ENCODE results near the gene TBXA2R.

The TBXA2R gene

DNA sequence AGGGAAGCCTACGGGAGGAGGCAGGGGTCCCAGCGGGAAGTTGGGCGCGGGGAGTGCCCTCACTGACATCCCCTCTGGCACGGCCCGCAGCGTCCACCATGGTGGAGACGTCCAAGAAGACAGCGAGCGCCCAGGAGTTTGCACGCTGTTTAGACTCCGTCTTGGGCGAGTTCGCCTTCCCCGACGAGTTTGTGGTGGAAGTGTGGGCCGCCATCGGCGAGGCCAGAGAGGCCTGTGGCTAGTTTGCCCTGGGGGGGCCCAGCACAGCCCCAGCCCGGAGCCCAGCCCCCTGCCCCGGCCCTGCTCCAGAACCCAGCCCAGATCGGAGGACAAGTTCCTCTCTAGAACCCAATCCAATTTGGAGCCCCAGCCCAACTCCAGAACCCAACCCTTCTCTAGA is 16.7 kb downstream of the TBXA2R start:
- no peak for DNase-seq
- H3K23ac ChIP-seq (ENCODE audit: low read length) = no peak overlapping the region
- peaks cover 16% of the 10 kb centered on the region for H3K9me3 ChIP-seq (ENCODE audit: insufficient read depth, low read depth, low read length)
- no peak overlapping the region for H2AK5ac ChIP-seq (ENCODE audit: low read length)
- peaks cover 19% of the 10 kb centered on the region for H3K27me3 ChIP-seq (ENCODE audit: insufficient read depth, low read length)
- H2BK12ac ChIP-seq (ENCODE audit: low read length) = no peak overlapping the region
- no peak overlapping the region for H3K4ac ChIP-seq (ENCODE audit: low read depth, low read length)
- peaks cover 0 to 3% of the 10 kb centered on the region in 2 experiments for H3K4me1 ChIP-seq (ENCODE audit: control insufficient read depth in 1 of 2, insufficient read depth in 2 of 2, low read length in 2 of 2)
- no CpG with 5 or more reads among the region's 22 CpGs for WGBS (ENCODE audit: extremely low coverage, insufficient coverage, insufficient read length)
- H4K91ac ChIP-seq (ENCODE audit: low read depth, low read length) = no peak overlapping the region
- no peak overlapping the region for H2BK120ac ChIP-seq (ENCODE audit: insufficient read depth, low read length, poor library complexity)
- peaks cover 2% of the 10 kb centered on the region for H3K79me1 ChIP-seq (ENCODE audit: low read length)
- no peak overlapping the region for H4K12ac ChIP-seq (ENCODE audit: low read depth, low read length)
- H2BK5ac ChIP-seq (ENCODE audit: low read depth, low read length, poor library complexity) = no peak overlapping the region
- no peak overlapping the region for H3K4me2 ChIP-seq (ENCODE audit: low read length)
- H3K36me3 ChIP-seq (ENCODE audit: control insufficient read depth in 1 of 2, insufficient read depth in 2 of 2, low read length in 2 of 2) = no peaks in the 10 kb centered on the region
- H3K14ac ChIP-seq (ENCODE audit: low read length) = no peak overlapping the region
- H3K79me2 ChIP-seq (ENCODE audit: control insufficient read depth, insufficient read depth, low read length, poor library complexity) = no peaks in the 10 kb centered on the region
- H4K8ac ChIP-seq (ENCODE audit: low read depth, low read length) = no peak overlapping the region
- H3K4me3 ChIP-seq (ENCODE audit: low read depth, low read length) = no peak overlapping the region
- H3K18ac ChIP-seq (ENCODE audit: low read length) = no peak overlapping the region
- no peak overlapping the region for H3K27ac ChIP-seq (ENCODE audit: low read depth, low read length)
- no peak overlapping the region for H3K9ac ChIP-seq (ENCODE audit: low read length)
- H2AFZ ChIP-seq (ENCODE audit: insufficient read depth, low read length, poor library complexity) = no peak overlapping the region

DNA sequence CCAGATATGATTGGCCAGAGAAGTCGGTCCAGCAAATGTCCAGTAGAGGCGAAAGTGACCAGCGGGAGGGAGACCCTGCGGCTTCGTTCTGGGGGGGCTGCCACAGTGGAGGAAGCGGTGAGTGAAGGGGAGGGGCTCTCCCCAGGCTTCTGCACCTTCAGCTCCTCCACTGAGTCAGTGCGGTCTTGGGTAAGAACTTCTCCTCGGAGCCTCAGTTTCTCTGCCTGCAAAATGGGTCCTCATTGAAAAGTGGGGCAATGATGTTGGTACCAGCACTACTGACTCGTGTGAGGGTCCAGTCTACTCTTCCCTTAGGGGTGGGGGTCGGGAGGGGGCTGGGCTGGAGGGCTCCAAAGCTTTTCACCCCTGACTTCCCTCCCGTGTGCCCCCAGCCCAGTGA is 17.2 kb downstream of the TBXA2R start:
- H2BK5ac ChIP-seq (ENCODE audit: low read depth, low read length, poor library complexity) = no peak overlapping the region
- H3K27me3 ChIP-seq (ENCODE audit: insufficient read depth, low read length) = peaks cover 20% of the 10 kb centered on the region
- WGBS (ENCODE audit: extremely low coverage, insufficient coverage, insufficient read length) = no CpG with 5 or more reads among the region's 11 CpGs
- H4K12ac ChIP-seq (ENCODE audit: low read depth, low read length) = no peak overlapping the region
- no peak overlapping the region for H3K4ac ChIP-seq (ENCODE audit: low read depth, low read length)
- no peak overlapping the region for H4K91ac ChIP-seq (ENCODE audit: low read depth, low read length)
- H3K79me2 ChIP-seq (ENCODE audit: control insufficient read depth, insufficient read depth, low read length, poor library complexity) = no peaks in the 10 kb centered on the region
- H3K4me1 ChIP-seq (ENCODE audit: control insufficient read depth in 1 of 2, insufficient read depth in 2 of 2, low read length in 2 of 2) = peaks cover 0 to 3% of the 10 kb centered on the region in 2 experiments
- no peak overlapping the region for H3K18ac ChIP-seq (ENCODE audit: low read length)
- no peaks in the 10 kb centered on the region for H3K36me3 ChIP-seq (ENCODE audit: control insufficient read depth in 1 of 2, insufficient read depth in 2 of 2, low read length in 2 of 2)
- no peak overlapping the region for H2AK5ac ChIP-seq (ENCODE audit: low read length)
- no peak overlapping the region for H3K23ac ChIP-seq (ENCODE audit: low read length)
- H4K8ac ChIP-seq (ENCODE audit: low read depth, low read length) = no peak overlapping the region
- H2BK12ac ChIP-seq (ENCODE audit: low read length) = no peak overlapping the region
- no peak overlapping the region for H3K27ac ChIP-seq (ENCODE audit: low read depth, low read length)
- peaks cover 16% of the 10 kb centered on the region for H3K9me3 ChIP-seq (ENCODE audit: insufficient read depth, low read depth, low read length)
- no peak overlapping the region for H3K4me2 ChIP-seq (ENCODE audit: low read length)
- no peak overlapping the region for H3K9ac ChIP-seq (ENCODE audit: low read length)
- DNase-seq = no peak
- H3K79me1 ChIP-seq (ENCODE audit: low read length) = peaks cover 2% of the 10 kb centered on the region
- H3K14ac ChIP-seq (ENCODE audit: low read length) = no peak overlapping the region
- H2BK120ac ChIP-seq (ENCODE audit: insufficient read depth, low read length, poor library complexity) = no peak overlapping the region
- H2AFZ ChIP-seq (ENCODE audit: insufficient read depth, low read length, poor library complexity) = no peak overlapping the region
- no peak overlapping the region for H3K4me3 ChIP-seq (ENCODE audit: low read depth, low read length)

DNA sequence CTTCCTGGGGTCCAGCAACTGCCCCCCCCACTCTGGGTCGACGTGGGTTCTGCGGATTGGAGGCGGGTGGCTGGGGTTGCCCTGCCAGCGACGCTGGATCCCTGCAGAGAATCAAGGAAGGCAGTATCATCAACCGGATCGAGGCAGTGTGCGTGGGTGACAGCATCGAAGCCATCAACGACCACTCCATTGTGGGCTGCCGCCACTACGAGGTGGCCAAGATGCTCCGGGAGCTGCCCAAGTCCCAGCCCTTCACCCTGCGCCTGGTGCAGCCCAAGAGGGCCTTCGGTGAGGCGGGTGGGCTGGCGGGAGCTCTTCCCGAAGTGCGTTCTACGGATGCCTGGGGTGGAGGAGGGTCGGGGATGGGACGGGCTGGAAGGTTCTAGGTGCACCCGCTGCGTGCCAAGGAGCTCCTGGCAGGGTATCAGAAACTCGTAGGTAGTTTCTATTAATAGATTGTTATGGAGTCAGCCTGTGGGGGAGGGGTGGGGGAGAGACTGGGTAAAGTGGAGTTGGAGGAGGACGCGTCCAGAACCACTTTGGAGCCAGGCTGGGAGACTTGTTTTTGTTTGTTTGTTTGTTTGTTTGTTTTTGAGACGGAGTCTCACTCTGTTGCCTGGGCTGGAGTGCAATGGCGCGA is 19.8 kb downstream of the TBXA2R start:
- Histone ChIP-seq H4K91ac (ENCODE audit: low read depth, low read length) (no peak overlapping the region), H3K9me3 (ENCODE audit: insufficient read depth, low read depth, low read length) (peaks cover 14% of the 10 kb centered on the region)

DNA sequence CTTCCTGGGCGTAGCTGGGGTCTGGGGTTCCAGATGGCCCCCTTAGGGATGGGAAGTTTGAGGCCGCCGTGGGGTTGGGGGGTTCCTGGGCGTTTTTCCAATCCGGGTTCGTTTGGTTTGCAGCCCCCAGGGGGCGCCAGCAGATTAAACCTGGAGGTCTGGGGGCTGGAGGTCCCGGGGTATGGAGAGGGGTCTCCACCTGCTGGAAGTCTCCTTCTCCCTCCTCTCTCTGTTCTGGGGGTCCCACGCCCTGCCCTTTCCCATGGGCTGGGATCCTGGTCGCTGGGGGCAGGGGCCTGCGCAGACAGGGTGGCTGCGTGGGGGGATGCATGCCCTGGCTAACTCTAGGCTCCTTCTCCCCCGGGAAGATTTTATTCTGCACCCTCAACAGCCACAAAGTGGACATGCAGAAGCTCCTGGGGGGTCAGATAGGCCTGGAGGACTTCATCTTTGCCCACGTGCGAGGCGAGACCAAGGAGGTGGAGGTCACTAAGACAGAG is 20.5 kb downstream of the TBXA2R start:
- Histone ChIP-seq H4K91ac (ENCODE audit: low read depth, low read length) (no peak overlapping the region), H3K9me3 (ENCODE audit: insufficient read depth, low read depth, low read length) (peaks cover 8% of the 10 kb centered on the region), H4K8ac (ENCODE audit: low read depth, low read length) (peak overlapping the region; percentile 36), H2BK12ac (ENCODE audit: low read length) (no peak overlapping the region), H3K27me3 (ENCODE audit: insufficient read depth, low read length) (peaks cover 20% of the 10 kb centered on the region), H2BK120ac (ENCODE audit: insufficient read depth, low read length, poor library complexity) (no peak overlapping the region), H2AFZ (ENCODE audit: insufficient read depth, low read length, poor library complexity) (peak overlapping the region; percentile 69), H2AK5ac (ENCODE audit: low read length) (no peak overlapping the region), H3K14ac (ENCODE audit: low read length) (no peak overlapping the region), H2BK5ac (ENCODE audit: low read depth, low read length, poor library complexity) (no peak overlapping the region), H4K12ac (ENCODE audit: low read depth, low read length) (peak overlapping the region; percentile 51), H3K4me1 (ENCODE audit: control insufficient read depth in 1 of 2, insufficient read depth in 2 of 2, low read length in 2 of 2) (peaks cover 0 to 3% of the 10 kb centered on the region in 2 experiments), H3K79me2 (ENCODE audit: control insufficient read depth, insufficient read depth, low read length, poor library complexity) (no peaks in the 10 kb centered on the region), H3K9ac (ENCODE audit: low read length) (no peak overlapping the region), H3K4ac (ENCODE audit: low read depth, low read length) (no peak overlapping the region), H3K4me3 (ENCODE audit: low read depth, low read length) (no peak overlapping the region), H3K27ac (ENCODE audit: low read depth, low read length) (no peak overlapping the region), H3K79me1 (ENCODE audit: low read length) (peaks cover 2% of the 10 kb centered on the region), H3K4me2 (ENCODE audit: low read length) (no peak overlapping the region), H3K36me3 (ENCODE audit: control insufficient read depth in 1 of 2, insufficient read depth in 2 of 2, low read length in 2 of 2) (no peaks in the 10 kb centered on the region), H3K18ac (ENCODE audit: low read length) (no peak overlapping the region), H3K23ac (ENCODE audit: low read length) (no peak overlapping the region)
- DNase-seq = no peak
- no CpG with 5 or more reads among the region's 16 CpGs for WGBS (ENCODE audit: extremely low coverage, insufficient coverage, insufficient read length)

More for the DNA sequence above, 19.8 kb downstream of the TBXA2R start:
- no peak for DNase-seq
- no peak overlapping the region for H4K12ac ChIP-seq (ENCODE audit: low read depth, low read length)
- no peak overlapping the region for H3K27ac ChIP-seq (ENCODE audit: low read depth, low read length)
- H2AFZ ChIP-seq (ENCODE audit: insufficient read depth, low read length, poor library complexity) = no peak overlapping the region
- no peak overlapping the region for H4K8ac ChIP-seq (ENCODE audit: low read depth, low read length)
- no peak overlapping the region for H3K9ac ChIP-seq (ENCODE audit: low read length)
- no peaks in the 10 kb centered on the region for H3K79me2 ChIP-seq (ENCODE audit: control insufficient read depth, insufficient read depth, low read length, poor library complexity)
- no peak overlapping the region for H2BK12ac ChIP-seq (ENCODE audit: low read length)
- peaks cover 2% of the 10 kb centered on the region for H3K79me1 ChIP-seq (ENCODE audit: low read length)
- WGBS (ENCODE audit: extremely low coverage, insufficient coverage, insufficient read length) = no CpG with 5 or more reads among the region's 31 CpGs
- peaks cover 0 to 3% of the 10 kb centered on the region in 2 experiments for H3K4me1 ChIP-seq (ENCODE audit: control insufficient read depth in 1 of 2, insufficient read depth in 2 of 2, low read length in 2 of 2)
- H3K18ac ChIP-seq (ENCODE audit: low read length) = no peak overlapping the region
- H3K27me3 ChIP-seq (ENCODE audit: insufficient read depth, low read length) = peaks cover 20% of the 10 kb centered on the region
- no peak overlapping the region for H3K4me3 ChIP-seq (ENCODE audit: low read depth, low read length)
- no peak overlapping the region for H3K4ac ChIP-seq (ENCODE audit: low read depth, low read length)
- H2BK120ac ChIP-seq (ENCODE audit: insufficient read depth, low read length, poor library complexity) = no peak overlapping the region
- H2AK5ac ChIP-seq (ENCODE audit: low read length) = no peak overlapping the region
- H2BK5ac ChIP-seq (ENCODE audit: low read depth, low read length, poor library complexity) = no peak overlapping the region
- H3K14ac ChIP-seq (ENCODE audit: low read length) = no peak overlapping the region
- no peaks in the 10 kb centered on the region for H3K36me3 ChIP-seq (ENCODE audit: control insufficient read depth in 1 of 2, insufficient read depth in 2 of 2, low read length in 2 of 2)
- H3K23ac ChIP-seq (ENCODE audit: low read length) = no peak overlapping the region
- H3K4me2 ChIP-seq (ENCODE audit: low read length) = no peak overlapping the region
